H9 (cell line): ENCODE data around the gene GLS. TPM values are rescaled to one million over a fixed set of nuclear protein-coding genes. Genes with fewer than 3 reads are reported as not detected.

Source experiments
- DNase-seq: peaks from one replicate; pipeline ENCODE4 v3.0.0-alpha.2; 2017
- H2AFZ ChIP-seq: one replicate; pipeline ENCODE4 v1.6.1; 2013; ENCODE audit warnings: mild to moderate bottlenecking, low read length, control low read depth, moderate library complexity
- H2AK5ac ChIP-seq: 2 replicates; pipeline ENCODE4 v1.6.1; 2013; ENCODE audit warnings: low read length, control low read depth, mixed read lengths; ENCODE audit not compliant: insufficient read length
- H2BK120ac ChIP-seq: one replicate; pipeline ENCODE4 v1.6.1; 2013; ENCODE audit warnings: low read depth, mild to moderate bottlenecking, low read length, control low read depth, inconsistent platforms; ENCODE audit not compliant: poor library complexity, severe bottlenecking
- H2BK12ac ChIP-seq: 2 replicates; pipeline ENCODE4 v1.6.1; 2013; ENCODE audit warnings: low read length, control low read depth, mixed read lengths, low read depth; ENCODE audit not compliant: insufficient read length
- H2BK15ac ChIP-seq: 2 replicates; pipeline ENCODE4 v1.6.1; 2013; ENCODE audit warnings: low read depth, low read length, control low read depth
- H2BK20ac ChIP-seq: one replicate; pipeline ENCODE4 v1.6.1; 2013; ENCODE audit warnings: low read depth, mild to moderate bottlenecking, low read length, control low read depth, inconsistent platforms; ENCODE audit not compliant: poor library complexity, severe bottlenecking
- H2BK5ac ChIP-seq: 2 replicates; pipeline ENCODE4 v1.6.1; 2013; ENCODE audit warnings: low read length, control low read depth, mixed read lengths; ENCODE audit not compliant: insufficient read length
- H3K14ac ChIP-seq: 2 replicates; pipeline ENCODE4 v1.6.1; 2013; ENCODE audit warnings: low read length, control low read depth; ENCODE audit not compliant: insufficient read depth
- H3K18ac ChIP-seq: 2 replicates; pipeline ENCODE4 v1.6.1; 2013; ENCODE audit warnings: low read depth, mild to moderate bottlenecking, mixed read lengths, low read length, control low read depth; ENCODE audit not compliant: insufficient read length
- H3K23ac ChIP-seq: 2 replicates; pipeline ENCODE4 v1.6.1; 2013; ENCODE audit warnings: low read length, control low read depth, mixed read lengths, low read depth; ENCODE audit not compliant: insufficient read length
- H3K23me2 ChIP-seq: 2 replicates; pipeline ENCODE4 v1.6.1; 2013; ENCODE audit warnings: low read depth, mild to moderate bottlenecking, mixed read lengths, low read length, control low read depth; ENCODE audit not compliant: insufficient read length, poor library complexity, severe bottlenecking
- H3K27ac ChIP-seq: 2 replicates; pipeline ENCODE4 v1.5.1; 2013; ENCODE audit warnings: low read length, control low read depth, mixed read lengths, low read depth; ENCODE audit not compliant: insufficient read length
- H3K27me3 ChIP-seq: 2 replicates; pipeline ENCODE4 v1.6.1; 2013; ENCODE audit warnings: low read length, control low read depth, inconsistent platforms; ENCODE audit not compliant: insufficient read depth
- H3K4ac ChIP-seq: 2 replicates; pipeline ENCODE4 v1.6.1; 2013; ENCODE audit warnings: low read depth, mild to moderate bottlenecking, control low read depth, inconsistent platforms, low read length, moderate library complexity
- H3K4me1 ChIP-seq: 2 replicates; pipeline ENCODE4 v1.6.1; 2013; ENCODE audit warnings: low read length, control low read depth, inconsistent platforms; ENCODE audit not compliant: insufficient read depth
- H3K4me2 ChIP-seq: 2 replicates; pipeline ENCODE4 v1.6.1; 2013; ENCODE audit warnings: low read length, control low read depth, mixed read lengths; ENCODE audit not compliant: insufficient read length, insufficient read depth
- H3K56ac ChIP-seq: 2 replicates; pipeline ENCODE4 v1.6.1; 2013; ENCODE audit warnings: low read depth, mild to moderate bottlenecking, mixed read lengths, low read length, control low read depth; ENCODE audit not compliant: insufficient read length
- H3K79me1 ChIP-seq: 2 replicates; pipeline ENCODE4 v1.6.1; 2013; ENCODE audit warnings: low read depth, mild to moderate bottlenecking, moderate library complexity, low read length, control low read depth, inconsistent platforms; ENCODE audit not compliant: insufficient read depth, poor library complexity, severe bottlenecking
- H3K79me2 ChIP-seq: 2 replicates; pipeline ENCODE4 v1.6.1; 2013; ENCODE audit warnings: low read length, control low read depth, inconsistent platforms; ENCODE audit not compliant: insufficient read depth
- H3K9ac ChIP-seq: 2 replicates; pipeline ENCODE4 v1.6.1; 2013; ENCODE audit warnings: low read length, control low read depth, mixed read lengths; ENCODE audit not compliant: insufficient read length; ENCODE audit errors: extremely low read depth
- H3K9me3 ChIP-seq: one replicate; pipeline ENCODE4 v1.6.1; 2013; ENCODE audit warnings: low read depth, low read length, inconsistent platforms; ENCODE audit not compliant: control insufficient read depth
- H3T11ph ChIP-seq: one replicate; pipeline ENCODE4 v1.6.1; 2013; ENCODE audit warnings: mild to moderate bottlenecking, low read length, control low read depth, inconsistent platforms
- H4K20me1 ChIP-seq: one replicate; pipeline ENCODE4 v1.6.1; 2013; ENCODE audit not compliant: control insufficient read depth, insufficient read length, insufficient read depth
- H4K5ac ChIP-seq: 2 replicates; pipeline ENCODE4 v1.6.1; 2013; ENCODE audit warnings: low read depth, mild to moderate bottlenecking, mixed read lengths, low read length, control low read depth; ENCODE audit not compliant: insufficient read length
- H4K8ac ChIP-seq: replicated peaks from 2 replicates; pipeline ENCODE4 v1.6.1; 2013; ENCODE audit warnings: low read length, control low read depth, mixed read lengths, low read depth; ENCODE audit not compliant: insufficient read length
- H4K91ac ChIP-seq: 2 replicates; pipeline ENCODE4 v1.6.1; 2013; ENCODE audit warnings: low read depth, mild to moderate bottlenecking, moderate library complexity, mixed read lengths, low read length, control low read depth; ENCODE audit not compliant: insufficient read length
- H3K27ac Mint-ChIP-seq, 3 experiments: 2 replicates in 2 of 3; 3 replicates in 1 of 3; pipeline ENCODE4 v1.8.0; 2020 to 2021; ENCODE audit warnings: mixed read lengths in 3 of 3, mild to moderate bottlenecking in 1 of 3, moderate library complexity in 1 of 3
- H3K27me3 Mint-ChIP-seq: 2 replicates; pipeline ENCODE4 v1.8.0; 2021; ENCODE audit warnings: low read depth, mild to moderate bottlenecking, moderate library complexity, mixed read lengths
- H3K36me3 Mint-ChIP-seq, 3 experiments: 2 replicates in 2 of 3; 3 replicates in 1 of 3; pipeline ENCODE4 v1.8.0; 2020 to 2021; ENCODE audit warnings: low read depth in 3 of 3, mixed read lengths in 3 of 3; ENCODE audit not compliant: insufficient read depth in 1 of 3
- H3K4me1 Mint-ChIP-seq, 2 experiments: 2 replicates each; pipeline ENCODE4 v1.8.0; 2020; ENCODE audit warnings: mixed read lengths in 2 of 2
- H3K4me3 Mint-ChIP-seq, 2 experiments: 2 replicates in 1 of 2; 3 replicates in 1 of 2; pipeline ENCODE4 v1.8.0; 2020 to 2021; ENCODE audit warnings: mild to moderate bottlenecking in 2 of 2, mixed read lengths in 2 of 2, moderate library complexity in 1 of 2
- H3K9me3 Mint-ChIP-seq, 2 experiments: 2 replicates in 1 of 2; 3 replicates in 1 of 2; pipeline ENCODE4 v1.8.0; 2020; ENCODE audit warnings: mild to moderate bottlenecking in 2 of 2, mixed read lengths in 2 of 2, moderate library complexity in 1 of 2
- CTCF ChIP-seq: fragments of 200-600 bp; sonication (generic); conservative IDR thresholded peaks from 3 replicates; pipeline ENCODE4 v1.8.0; 2021; ENCODE audit warnings: antibody characterized with exemption, mild to moderate bottlenecking
- total RNA-seq: library from RNA; stranded (reverse); gene quantifications from 2 replicates; pipeline ENCODE4 v1.2.1, GENCODE V29; 2021

The GLS gene
- total RNA-seq, 1 experiment from 2014 or later, result 69.3 TPM

- H3K27ac ChIP-seq, result no peak overlapping the region
- Mint-ChIP-seq H3K36me3 (peaks cover 6 to 9% (median 7%) of the 10 kb centered on the region in 3 experiments; a peak in 5 of 7 replicates), H3K4me1 (peaks cover 25 to 36% of the 10 kb centered on the region in 2 experiments), H3K27me3 (no peaks in the 10 kb centered on the region), H3K4me3 (no peak overlapping the region), H3K27ac (peak overlapping the region in 2 of 3 experiments; percentile 1 to 17; a peak in 2 of 7 replicates), H3K9me3 (no peaks in the 10 kb centered on the region)
- H3K14ac ChIP-seq, result no peak overlapping the region
- no peak for DNase-seq
- no peak overlapping the region for H2AFZ ChIP-seq
- H2BK12ac ChIP-seq, result no peak overlapping the region
- H3T11ph ChIP-seq, result no peak overlapping the region
- no peak overlapping the region for H3K23ac ChIP-seq
- H4K5ac ChIP-seq, result no peak overlapping the region
- no peak for TF ChIP-seq CTCF
- no peak overlapping the region for H2BK20ac ChIP-seq
- no peak overlapping the region for H4K8ac ChIP-seq
- H3K56ac ChIP-seq, result no peak overlapping the region
- H3K4me2 ChIP-seq, result no peak overlapping the region
- H2BK5ac ChIP-seq, result no peak overlapping the region
- no peaks in the 10 kb centered on the region for H4K20me1 ChIP-seq
- peaks cover 3% of the 10 kb centered on the region for H3K79me1 ChIP-seq
- no peaks in the 10 kb centered on the region for H3K27me3 ChIP-seq
- H3K23me2 ChIP-seq, result no peaks in the 10 kb centered on the region
- no peak overlapping the region for H2AK5ac ChIP-seq
- H4K91ac ChIP-seq, result no peak overlapping the region
- H3K9ac ChIP-seq, result no peak overlapping the region
- no peak overlapping the region for H2BK120ac ChIP-seq
- H2BK15ac ChIP-seq, result no peak overlapping the region
- H3K9me3 ChIP-seq, result no peaks in the 10 kb centered on the region
- H3K18ac ChIP-seq, result no peak overlapping the region
- peaks cover 7% of the 10 kb centered on the region; the same call in 1 of the 2 replicates for H3K79me2 ChIP-seq
- H3K4me1 ChIP-seq, result no peaks in the 10 kb centered on the region
- no peak overlapping the region for H3K4ac ChIP-seq
These were observed 10.8 kb downstream of the GLS start for GRCh38 chr2:190891372-190891771.
